ENCODE results near the gene APEX1.
A peak's percentile ranks its signal among the peaks of the same experiment; 100 is the strongest.

Gene APEX1

DNA sequence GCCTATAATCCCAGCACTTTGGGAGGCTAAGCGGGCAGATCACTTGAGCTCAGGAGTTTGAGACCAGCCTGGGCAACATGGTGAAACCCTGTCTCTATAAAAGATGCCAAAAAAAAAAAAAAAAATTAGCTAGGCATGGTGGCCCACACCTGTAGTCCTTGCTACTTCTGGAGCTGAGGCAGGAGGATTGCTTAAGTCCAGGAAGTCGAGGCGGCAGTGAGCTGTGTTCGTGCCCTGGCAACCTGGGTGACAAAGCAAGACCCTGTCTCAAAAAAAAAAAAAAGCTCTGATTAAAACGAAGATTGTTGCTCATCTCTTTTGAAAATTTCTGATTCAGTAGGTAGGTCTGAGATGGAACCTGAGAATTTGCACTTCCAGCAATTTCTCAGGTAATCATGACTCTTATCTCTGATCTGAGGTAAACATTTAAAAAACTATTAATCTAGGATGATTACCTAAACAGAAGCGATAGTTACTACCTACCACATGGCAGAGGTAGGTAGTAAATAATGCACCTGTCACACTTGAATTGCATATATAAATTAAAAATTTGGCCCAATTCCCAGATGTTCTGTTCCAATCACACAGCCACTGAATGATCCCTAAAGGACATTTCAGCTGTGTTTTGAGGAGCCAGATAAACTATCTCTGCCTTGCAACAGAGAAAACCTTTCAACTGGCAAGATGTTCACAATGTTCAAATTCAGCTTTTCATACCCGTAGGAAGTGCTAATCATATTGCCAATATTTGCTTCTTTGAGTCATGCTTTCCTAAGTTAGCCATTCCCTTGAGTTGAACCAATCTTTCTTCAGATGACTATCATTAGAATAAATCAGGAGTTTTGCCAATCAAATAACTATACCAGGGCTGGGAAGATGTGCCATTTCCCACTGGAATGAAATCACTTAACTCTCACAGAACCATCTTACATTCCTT, 37.5 kb upstream of the APEX1 start:
- TF ChIP-seq, protein P1, sequence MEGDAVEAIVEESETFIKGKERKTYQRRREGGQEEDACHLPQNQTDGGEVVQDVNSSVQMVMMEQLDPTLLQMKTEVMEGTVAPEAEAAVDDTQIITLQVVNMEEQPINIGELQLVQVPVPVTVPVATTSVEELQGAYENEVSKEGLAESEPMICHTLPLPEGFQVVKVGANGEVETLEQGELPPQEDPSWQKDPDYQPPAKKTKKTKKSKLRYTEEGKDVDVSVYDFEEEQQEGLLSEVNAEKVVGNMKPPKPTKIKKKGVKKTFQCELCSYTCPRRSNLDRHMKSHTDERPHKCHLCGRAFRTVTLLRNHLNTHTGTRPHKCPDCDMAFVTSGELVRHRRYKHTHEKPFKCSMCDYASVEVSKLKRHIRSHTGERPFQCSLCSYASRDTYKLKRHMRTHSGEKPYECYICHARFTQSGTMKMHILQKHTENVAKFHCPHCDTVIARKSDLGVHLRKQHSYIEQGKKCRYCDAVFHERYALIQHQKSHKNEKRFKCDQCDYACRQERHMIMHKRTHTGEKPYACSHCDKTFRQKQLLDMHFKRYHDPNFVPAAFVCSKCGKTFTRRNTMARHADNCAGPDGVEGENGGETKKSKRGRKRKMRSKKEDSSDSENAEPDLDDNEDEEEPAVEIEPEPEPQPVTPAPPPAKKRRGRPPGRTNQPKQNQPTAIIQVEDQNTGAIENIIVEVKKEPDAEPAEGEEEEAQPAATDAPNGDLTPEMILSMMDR (conservative IDR thresholded peaks at IDR 0.05): no peak
- peak overlapping the region; percentile 33; the same call in 1 of the 2 replicates for H3K27ac ChIP-seq

DNA sequence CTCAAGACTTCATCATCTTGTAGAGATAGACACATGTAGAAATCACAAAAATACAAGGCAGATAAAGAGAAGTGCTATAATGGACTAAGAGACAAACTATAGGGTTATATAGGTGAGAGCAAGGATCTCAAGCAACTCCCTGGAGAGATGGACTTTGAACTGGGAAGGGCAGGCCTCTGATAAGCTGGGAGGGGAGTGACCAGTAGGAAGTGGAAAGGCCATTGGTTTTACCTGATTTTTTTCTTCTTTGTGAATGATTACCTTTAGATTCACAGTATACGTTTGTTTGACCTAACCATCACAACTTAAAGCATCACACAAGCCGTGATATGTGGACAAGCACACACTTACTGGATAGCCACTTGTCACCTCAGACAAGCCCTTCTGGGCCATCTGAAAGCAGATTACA, 36.5 kb upstream of the APEX1 start:
- TF ChIP-seq, protein P1 (conservative IDR thresholded peaks at IDR 0.05): no peak
- no peak overlapping the region for H3K27ac ChIP-seq

DNA sequence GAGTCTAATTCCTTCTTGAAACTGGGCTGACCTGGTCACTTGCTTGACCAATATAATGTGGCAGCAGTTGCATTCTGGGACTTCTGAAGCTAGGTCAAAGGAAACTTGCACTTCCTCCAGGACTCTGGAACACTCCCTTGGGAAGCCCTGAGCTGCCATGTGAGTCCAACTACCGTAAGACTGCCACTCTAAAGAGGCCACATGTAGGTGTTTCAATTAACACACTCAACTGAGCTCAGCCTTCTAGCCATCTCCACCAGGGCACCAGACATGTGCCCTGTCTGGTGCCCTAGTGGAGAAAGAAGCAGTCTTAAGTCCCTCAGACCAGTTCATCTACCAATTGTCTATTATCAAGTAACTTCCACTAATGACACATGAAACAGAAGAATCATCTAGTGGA, 35.6 kb upstream of the APEX1 start:
- TF ChIP-seq, protein P1 (conservative IDR thresholded peaks at IDR 0.05): no peak
- H3K27ac ChIP-seq: no peak overlapping the region

DNA sequence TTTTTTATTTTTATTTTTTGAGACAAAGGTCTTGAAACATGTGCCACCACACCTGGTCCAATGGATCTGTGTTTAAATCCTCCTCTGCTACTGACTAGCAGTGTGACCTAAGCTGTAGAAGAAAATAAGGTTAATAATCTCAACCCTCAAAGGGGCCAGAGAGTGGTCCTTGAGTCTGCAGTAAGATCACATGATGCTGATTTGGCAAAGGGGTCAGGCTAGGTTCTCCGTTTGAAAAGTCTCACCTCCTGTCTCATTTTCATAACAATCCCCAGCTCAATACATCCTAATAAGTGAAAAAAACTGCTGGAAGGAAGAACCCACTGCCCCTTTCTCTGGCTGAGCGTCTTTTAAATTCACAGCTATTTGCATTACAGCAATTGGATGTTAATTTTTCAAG, 33.8 kb upstream of the APEX1 start:
- H3K27ac ChIP-seq: no peak overlapping the region

DNA sequence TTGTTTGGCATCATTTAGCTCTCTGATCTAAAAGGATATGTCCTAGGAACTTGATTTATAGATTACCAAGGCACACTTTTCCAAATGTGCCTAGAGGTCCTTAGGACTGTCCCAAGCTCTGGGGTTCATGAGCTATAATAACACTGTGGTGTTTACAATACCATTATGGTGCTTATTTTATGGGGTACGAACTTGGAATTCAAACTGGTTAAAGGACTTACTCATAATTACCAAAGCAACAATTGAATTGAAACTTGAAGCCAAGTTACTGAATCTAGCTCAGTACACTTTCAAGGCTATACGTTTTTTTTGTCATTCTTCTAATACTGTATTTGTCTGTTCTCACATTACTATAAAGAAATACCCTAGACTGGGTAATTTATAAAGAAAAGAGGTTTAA, 32.1 kb upstream of the APEX1 start:
- TF ChIP-seq, protein P1 (conservative IDR thresholded peaks at IDR 0.05): no peak
- H3K27ac ChIP-seq: no peak overlapping the region

More for the DNA sequence above, 33.8 kb upstream of the APEX1 start:
- TF ChIP-seq, protein P1 (conservative IDR thresholded peaks at IDR 0.05): no peak

DNA sequence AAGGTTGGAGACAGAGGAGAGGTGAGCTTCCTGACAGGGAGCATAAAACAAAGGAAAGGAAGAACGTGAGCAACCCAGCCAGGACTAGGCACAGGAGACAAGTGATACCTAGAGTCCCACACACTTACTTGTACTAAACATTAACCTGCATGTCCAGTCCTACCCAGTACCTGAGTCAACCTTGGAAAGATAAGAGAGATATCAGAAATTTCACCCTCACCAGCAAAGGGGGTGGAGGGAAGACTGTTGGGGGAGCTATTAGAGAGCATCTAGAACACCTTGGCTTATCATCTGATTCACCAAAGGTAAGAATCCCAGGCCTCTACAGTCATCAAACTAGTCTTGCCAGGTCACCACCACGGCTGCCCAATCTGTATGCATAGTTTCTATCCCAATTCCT, 30.2 kb upstream of the APEX1 start:
- no peak overlapping the region for H3K27ac ChIP-seq
- TF ChIP-seq, protein P1 (conservative IDR thresholded peaks at IDR 0.05): no peak

DNA sequence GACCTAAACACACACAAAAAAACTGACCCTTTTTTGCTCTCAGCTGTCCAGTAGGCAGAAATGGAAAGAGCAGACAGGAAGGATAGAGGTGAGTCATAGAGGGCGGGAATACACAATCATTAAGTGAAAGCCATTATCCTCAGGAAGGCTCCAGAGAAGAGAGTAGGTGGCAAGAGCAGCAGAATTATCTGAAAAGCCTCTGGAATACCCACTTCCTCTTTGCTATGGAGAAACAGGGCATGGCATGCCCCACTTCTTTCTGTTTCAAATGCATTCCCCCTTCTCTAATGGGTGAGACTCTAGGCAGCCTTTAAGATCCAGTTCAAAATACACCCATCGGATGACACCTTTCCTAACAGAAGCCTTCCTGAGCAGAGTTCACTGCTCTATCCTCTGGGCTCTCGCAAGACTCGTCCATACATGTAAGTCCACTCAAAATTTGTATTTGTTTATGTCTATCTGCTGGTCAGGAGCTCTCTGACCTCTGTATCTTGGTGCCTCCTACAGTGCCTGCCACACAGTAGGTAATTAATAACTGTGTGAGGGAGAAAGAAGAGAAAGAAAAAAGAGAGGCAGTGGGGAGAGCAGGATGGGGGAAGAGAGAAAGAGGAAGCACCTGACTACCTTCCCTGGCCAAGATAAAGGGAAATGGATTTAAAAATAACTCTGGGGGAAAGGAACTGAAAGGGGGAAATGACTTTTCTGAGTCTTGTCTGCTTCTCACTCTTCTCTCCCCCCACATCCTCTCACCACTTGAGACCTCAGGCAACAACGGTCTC, 27.6 kb upstream of the APEX1 start:
- TF ChIP-seq, protein P1 (conservative IDR thresholded peaks at IDR 0.05): no peak
- no peak overlapping the region for H3K27ac ChIP-seq

All from VCaP (cell line).